H1 (cell line): ENCODE results near the gene ANAPC5. TPM values are rescaled to one million over a fixed set of nuclear protein-coding genes. Genes with fewer than 3 reads are reported as not detected.

Experiments used
- CTCF ChIA-PET: fragments of 300-600 bp; sonication (Branson Sonifier 250); formaldehyde crosslinking; loops from one replicate; lab custom pipeline; 2021; ENCODE audit not compliant: partially characterized antibody; lab: Charles Lee
- POLR2A ChIA-PET: fragments of 300-600 bp; sonication (Branson Sonifier 250); formaldehyde crosslinking; loops from one replicate; lab custom pipeline; 2021; ENCODE audit warnings: inconsistent platforms; ENCODE audit not compliant: partially characterized antibody; lab: Charles Lee
- DNase-seq, 2 experiments: peaks; one replicate each; pipeline versions ENCODE4 v3.0.0 to v3.0.0-alpha.2; 2010 to 2022; ENCODE audit warnings: low spot score in 2 of 2, low read depth in 1 of 2, mixed read lengths in 1 of 2
- FAIRE-seq: peaks from 2 replicates; lab custom pipeline; 2011; peaks lifted over from hg19 to GRCh38; lab: Jason Lieb, UNC
- H2AFZ ChIP-seq: 2 replicates; pipeline ENCODE4 v1.8.1; 2012; ENCODE audit warnings: low read length, inconsistent platforms
- H2AK5ac ChIP-seq: 2 replicates; pipeline ENCODE4 v1.6.1; 2013; ENCODE audit warnings: low read depth, low read length
- H2BK120ac ChIP-seq: replicated peaks from 2 replicates; pipeline ENCODE3; 2013; ENCODE audit warnings: low read depth, low read length, inconsistent platforms
- H2BK12ac ChIP-seq: 2 replicates; pipeline ENCODE4 v1.6.1; 2013; ENCODE audit warnings: low read depth, low read length
- H2BK15ac ChIP-seq: 2 replicates; pipeline ENCODE4 v1.6.1; 2013; ENCODE audit warnings: low read length
- H2BK20ac ChIP-seq: 2 replicates; pipeline ENCODE4 v1.6.1; 2013; ENCODE audit warnings: low read length
- H2BK5ac ChIP-seq: 2 replicates; pipeline ENCODE4 v1.6.1; 2013; ENCODE audit warnings: low read depth, low read length
- H3K14ac ChIP-seq: 2 replicates; pipeline ENCODE4 v1.6.1; 2013; ENCODE audit warnings: inconsistent platforms; ENCODE audit not compliant: insufficient read length
- H3K18ac ChIP-seq: 2 replicates; pipeline ENCODE4 v1.6.1; 2013; ENCODE audit warnings: low read length; ENCODE audit errors: extremely low read depth
- H3K23ac ChIP-seq: 2 replicates; pipeline ENCODE4 v1.6.1; 2013; ENCODE audit warnings: inconsistent platforms; ENCODE audit not compliant: insufficient read length
- H3K23me2 ChIP-seq: 2 replicates; pipeline ENCODE4 v1.6.1; 2013; ENCODE audit warnings: low read depth, low read length
- H3K27ac ChIP-seq: 2 replicates; pipeline ENCODE4 v1.6.1; 2011; ENCODE audit warnings: low read depth, low read length, inconsistent platforms
- H3K27me3 ChIP-seq, 4 experiments: replicated peaks in 1 of 4; 1 replicate in 1 of 4; 2 replicates in 3 of 4; pipeline versions ENCODE4 v1.6.1 to v1.8.1; 2011 to 2013; ENCODE audit warnings: low read length in 3 of 4, mild to moderate bottlenecking in 3 of 4, inconsistent platforms in 2 of 4, mixed read lengths in 2 of 4, moderate library complexity in 1 of 4; ENCODE audit not compliant: control insufficient read depth in 3 of 4, insufficient read depth in 3 of 4; ENCODE audit errors: extremely low read depth in 1 of 4
- H3K36me3 ChIP-seq, 4 experiments: 2 replicates each; pipeline versions ENCODE4 v1.6.1 to v1.8.1; 2011 to 2013; ENCODE audit warnings: mild to moderate bottlenecking in 4 of 4, low read length in 3 of 4, moderate library complexity in 2 of 4, control low read depth in 1 of 4, inconsistent platforms in 1 of 4; ENCODE audit not compliant: insufficient read depth in 4 of 4, control insufficient read depth in 2 of 4
- H3K4ac ChIP-seq: replicated peaks from 2 replicates; pipeline ENCODE3; 2013; ENCODE audit warnings: low read length, low read depth, mixed read lengths, inconsistent platforms; ENCODE audit not compliant: insufficient read length
- H3K4me1 ChIP-seq, 4 experiments: replicated peaks in 1 of 4; 1 replicate in 1 of 4; 2 replicates in 3 of 4; pipeline versions ENCODE4 v1.6.1 to v1.8.1; 2011 to 2013; ENCODE audit warnings: low read length in 3 of 4, inconsistent platforms in 2 of 4, mixed read lengths in 1 of 4; ENCODE audit not compliant: insufficient read depth in 4 of 4, control insufficient read depth in 3 of 4
- H3K4me2 ChIP-seq, 2 experiments: 2 replicates each; pipeline versions ENCODE4 v1.6.1 to v1.8.1; 2011 to 2013; ENCODE audit warnings: low read depth in 2 of 2, low read length in 2 of 2, control low read depth in 1 of 2, inconsistent platforms in 1 of 2, mild to moderate bottlenecking in 1 of 2; ENCODE audit not compliant: insufficient read depth in 1 of 2
- H3K4me3 ChIP-seq, 4 experiments: fragments of 200-600, 300-600 bp in 1 of 4; sonication (generic), shearing (Covaris generic), sonication (Bioruptor Twin) in 1 of 4; 2 replicates each; pipeline versions ENCODE4 v1.5.1 to v1.8.1; 2011 to 2016; ENCODE audit warnings: low read length in 4 of 4, low read depth in 3 of 4, control low read depth in 2 of 4, inconsistent platforms in 2 of 4, mild to moderate bottlenecking in 2 of 4, mixed read lengths in 1 of 4, moderate library complexity in 1 of 4; ENCODE audit not compliant: insufficient read depth in 2 of 4; ENCODE audit errors: extremely low read depth in 1 of 4
- H3K56ac ChIP-seq: replicated peaks from 2 replicates; pipeline ENCODE3; 2013; ENCODE audit warnings: low read depth, mild to moderate bottlenecking, mixed read lengths, low read length, inconsistent platforms; ENCODE audit not compliant: insufficient read length
- H3K79me1 ChIP-seq: 2 replicates; pipeline ENCODE4 v1.6.1; 2013; ENCODE audit warnings: low read depth, low read length, control low read depth
- H3K79me2 ChIP-seq, 2 experiments: 2 replicates each; pipeline versions ENCODE4 v1.6.1 to v1.8.1; 2012 to 2013; ENCODE audit warnings: low read length in 2 of 2, mild to moderate bottlenecking in 2 of 2, inconsistent platforms in 1 of 2; ENCODE audit not compliant: insufficient read depth in 2 of 2, control insufficient read depth in 1 of 2
- H3K9ac ChIP-seq, 4 experiments: replicated peaks in 1 of 4; 1 replicate in 1 of 4; 2 replicates in 3 of 4; pipeline versions ENCODE4 v1.6.1 to v1.8.1; 2011 to 2013; ENCODE audit warnings: low read depth in 3 of 4, low read length in 3 of 4, control low read depth in 2 of 4, mild to moderate bottlenecking in 2 of 4, moderate library complexity in 2 of 4, inconsistent platforms in 1 of 4; ENCODE audit errors: extremely low read depth in 1 of 4
- H3K9me3 ChIP-seq, 2 experiments: 2 replicates each; pipeline versions ENCODE4 v1.6.1 to v1.8.1; 2012 to 2013; ENCODE audit warnings: mild to moderate bottlenecking in 2 of 2, moderate library complexity in 2 of 2, control low read depth in 1 of 2, inconsistent platforms in 1 of 2, low read depth in 1 of 2, low read length in 1 of 2, mixed read lengths in 1 of 2; ENCODE audit not compliant: insufficient read depth in 2 of 2
- H4K20me1 ChIP-seq, 2 experiments: replicated peaks in 1 of 2; 2 replicates each; pipeline versions ENCODE3 to v1.8.1; 2011 to 2013; ENCODE audit warnings: inconsistent platforms in 2 of 2, low read length in 2 of 2, mild to moderate bottlenecking in 1 of 2; ENCODE audit not compliant: insufficient read depth in 2 of 2, control insufficient read depth in 1 of 2
- H4K5ac ChIP-seq: 2 replicates; pipeline ENCODE4 v1.6.1; 2013; ENCODE audit warnings: low read length, low read depth, mixed read lengths, inconsistent platforms; ENCODE audit not compliant: insufficient read length
- H4K8ac ChIP-seq: 2 replicates; pipeline ENCODE4 v1.8.0; 2013; ENCODE audit warnings: mild to moderate bottlenecking, moderate library complexity, low read length, inconsistent platforms; ENCODE audit not compliant: insufficient read depth; ENCODE audit errors: extremely low read depth
- H4K91ac ChIP-seq: replicated peaks from 2 replicates; pipeline ENCODE3; 2013; ENCODE audit warnings: low read length, mixed read lengths, inconsistent platforms; ENCODE audit not compliant: insufficient read length
- EZH2 ChIP-seq: fragments of 200-600 bp; sonication (generic); IDR thresholded peaks from 2 replicates; pipeline ENCODE4 v1.7.1; 2012; ENCODE audit warnings: low read depth, mild to moderate bottlenecking, moderate library complexity, low read length, inconsistent platforms; ENCODE audit not compliant: severe bottlenecking
- SP4 ChIP-seq: IDR thresholded peaks from 2 replicates; pipeline ENCODE4 v1.6.1; 2012; ENCODE audit warnings: low read length, inconsistent platforms
- WGBS, 2 experiments: shearing (Covaris generic) in 1 of 2; methylation state at CpG; one replicate each; pipeline versions ENCODE4 v1.1.6 to v1.1.7; 2013 to 2015; ENCODE audit warnings: low lambda C conversion rate in 2 of 2, mixed read lengths in 2 of 2, inconsistent platforms in 1 of 2, low coverage in 1 of 2, missing lambda C conversion rate in 1 of 2; ENCODE audit not compliant: insufficient replicate concordance in 2 of 2, insufficient coverage in 1 of 2, insufficient read length in 1 of 2; ENCODE audit errors: extremely low coverage in 1 of 2, missing lambda C conversion rate in 1 of 2; 5-methylcytosine and 5-hydroxymethylcytosine counted together
- polyA plus RNA-seq, 7 experiments: library from polyadenylated mRNA; depleted of rRNA in 3 of 7; stranded (reverse) in 5 of 7; unstranded in 2 of 7; fragments of >200 nt in 5 of 7; fragments of 200-250 nt in 2 of 7; gene quantifications; 1 replicate in 5 of 7; 2 replicates in 1 of 7; 4 replicates in 1 of 7; pipeline versions ENCODE4 v1.2.1 to v1.2.3, GENCODE V29; 2011 to 2013; ENCODE audit warnings: missing spikeins in 2 of 7, mixed read lengths in 2 of 7
- total RNA-seq: library from RNA; stranded (reverse); fragmentation: NEBNext Ultra II Directional; extraction: Animal tissue kit (Norgen Biotek cat#: 25700); gene quantifications from 2 replicates; pipeline ENCODE4 v1.2.1, GENCODE V29; 2021

Gene ANAPC5
- total and polyA plus RNA-seq, 2 of the 8 experiments (the other 6 are each of a cell fraction or from before 2014, with no cell fraction given): 103 to 127 TPM

DNA sequence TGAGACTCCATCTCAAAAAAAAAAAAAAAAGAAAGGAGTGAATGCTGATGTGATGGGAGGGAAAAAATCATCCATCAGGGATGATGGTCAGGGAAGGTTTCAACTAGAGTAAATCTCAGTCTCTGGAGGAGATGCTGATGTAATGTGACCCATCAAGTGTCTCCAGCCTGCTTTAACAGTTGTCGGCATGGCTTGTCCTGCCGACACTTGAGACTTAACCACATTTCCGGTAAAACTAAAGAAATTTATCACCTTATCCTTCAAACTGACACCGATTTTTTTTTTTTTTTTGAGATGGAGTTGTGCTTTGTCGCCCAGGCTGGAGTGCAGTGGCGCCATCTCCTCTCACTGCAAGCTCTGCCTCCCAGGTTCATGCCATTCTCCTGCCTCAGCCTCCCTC lies 21.5 kb upstream of the ANAPC5 start:
- Histone ChIP-seq H3K14ac (no peak overlapping the region), H2BK12ac (no peak overlapping the region), H3K4me1 (no peaks in the 10 kb centered on the region), H4K8ac (no peak overlapping the region), H2BK5ac (no peak overlapping the region), H3K23me2 (no peaks in the 10 kb centered on the region), H3K4me2 (no peak overlapping the region), H3K9me3 (peaks cover 0 to 2% of the 10 kb centered on the region in 2 experiments; a peak in 1 of 4 replicates), H3K23ac (no peak overlapping the region), H3K79me1 (no peaks in the 10 kb centered on the region), H3K36me3 (no peaks in the 10 kb centered on the region), H3K9ac (no peak overlapping the region), H4K91ac (no peak overlapping the region), H2AK5ac (no peak overlapping the region), H4K5ac (no peak overlapping the region), H4K20me1 (no peaks in the 10 kb centered on the region), H3K4ac (no peak overlapping the region), H3K4me3 (no peak overlapping the region), H3K18ac (no peak overlapping the region), H3K27me3 (no peaks in the 10 kb centered on the region), H3K27ac (no peak overlapping the region), H2AFZ (no peak overlapping the region), H3K79me2 (no peaks in the 10 kb centered on the region), H2BK20ac (no peak overlapping the region), H2BK120ac (no peak overlapping the region), H2BK15ac (no peak overlapping the region), H3K56ac (no peak overlapping the region)
- DNase-seq (no peak), FAIRE-seq (no peak)
- ChIA-PET CTCF (no interaction called here), POLR2A (interaction anchor here (0.6 to 1.1 kb wide), 2 partner anchors 22 to 39 kb away, joined by 3 to 4 read pairs; partner anchors contain the start of gene ANAPC5)
- 92% methylated on average over 6 of the region's 6 CpGs; no CpG with 5 or more reads in 1 of the 2 experiments for WGBS, 2 experiments
- no peak for TF ChIP-seq SP4
- no peak for TF ChIP-seq EZH2
